ENCODE measurements around the gene RAD51B.

RAD51B gene

GRCh38 chr14:68312884-68313610 is 493.5 kb downstream of the RAD51B start:
- ATAC-seq (peak; percentile 94), DNase-seq (ENCODE audit: low spot score in 2 of 2) (no peak)
- Mint-ChIP-seq H3K4me3 (no peak overlapping the region), H3K27ac (no peak overlapping the region), H3K4me1 (peaks cover 23% of the 10 kb centered on the region), H3K9me3 (no peaks in the 10 kb centered on the region), H3K36me3 (peaks cover 5% of the 10 kb centered on the region)

GRCh38 chr14:68314642-68315041 is 495.1 kb downstream of the RAD51B start:
- Mint-ChIP-seq H3K27ac (no peak overlapping the region), H3K4me3 (no peak overlapping the region), H3K36me3 (peaks cover 5% of the 10 kb centered on the region), H3K9me3 (no peaks in the 10 kb centered on the region), H3K4me1 (peaks cover 18% of the 10 kb centered on the region)
- ATAC-seq (no peak), DNase-seq (ENCODE audit: low spot score in 2 of 2) (no peak)

GRCh38 chr14:68315081-68315480 is 495.5 kb downstream of the RAD51B start:
- Mint-ChIP-seq H3K9me3 (no peaks in the 10 kb centered on the region), H3K36me3 (peaks cover 5% of the 10 kb centered on the region), H3K4me3 (no peak overlapping the region), H3K27ac (no peak overlapping the region), H3K4me1 (peaks cover 18% of the 10 kb centered on the region)
- ATAC-seq (no peak), DNase-seq (ENCODE audit: low spot score in 2 of 2) (no peak)

GRCh38 chr14:68316078-68316868 is 496.7 kb downstream of the RAD51B start:
- Mint-ChIP-seq H3K9me3 (no peaks in the 10 kb centered on the region), H3K4me1 (peaks cover 24% of the 10 kb centered on the region)

GRCh38 chr14:68317239-68317638 is 497.7 kb downstream of the RAD51B start:
- Mint-ChIP-seq H3K36me3 (peaks cover 5% of the 10 kb centered on the region), H3K4me3 (no peak overlapping the region), H3K4me1 (peaks cover 24% of the 10 kb centered on the region), H3K9me3 (no peaks in the 10 kb centered on the region), H3K27ac (no peak overlapping the region)
- DNase-seq (ENCODE audit: low spot score in 2 of 2) (no peak), ATAC-seq (no peak)

More at GRCh38 chr14:68316078-68316868, 496.7 kb downstream of the RAD51B start:
- no peak for ATAC-seq
- Mint-ChIP-seq H3K36me3 (peaks cover 5% of the 10 kb centered on the region), H3K4me3 (no peak overlapping the region), H3K27ac (no peak overlapping the region)
- DNase-seq (ENCODE audit: low spot score in 2 of 2): no peak

GRCh38 chr14:68318828-68319227 is 499.2 kb downstream of the RAD51B start:
- no peak for ATAC-seq
- H3K27ac Mint-ChIP-seq: no peak overlapping the region

GRCh38 chr14:68320495-68320894 is 500.9 kb downstream of the RAD51B start:
- DNase-seq (ENCODE audit: low spot score in 2 of 2): no peak
- no peaks in the 10 kb centered on the region for H3K9me3 Mint-ChIP-seq
- no peak overlapping the region for H3K4me3 Mint-ChIP-seq
- peaks cover 12% of the 10 kb centered on the region for H3K4me1 Mint-ChIP-seq
- peak overlapping the region; percentile 13 for H3K27ac Mint-ChIP-seq
- peaks cover 5% of the 10 kb centered on the region for H3K36me3 Mint-ChIP-seq
- no peak for ATAC-seq

More at GRCh38 chr14:68318828-68319227, 499.2 kb downstream of the RAD51B start:
- Mint-ChIP-seq H3K36me3 (peaks cover 5% of the 10 kb centered on the region), H3K9me3 (no peaks in the 10 kb centered on the region), H3K4me1 (peaks cover 12% of the 10 kb centered on the region), H3K4me3 (no peak overlapping the region)
- no peak for DNase-seq (ENCODE audit: low spot score in 2 of 2)

GRCh38 chr14:68322940-68323620 is 503.5 kb downstream of the RAD51B start:
- DNase-seq (ENCODE audit: low spot score in 2 of 2) (no peak), ATAC-seq (no peak)
- no peaks in the 10 kb centered on the region for H3K9me3 Mint-ChIP-seq
- peaks cover 6% of the 10 kb centered on the region for H3K4me1 Mint-ChIP-seq
- no peak overlapping the region for H3K4me3 Mint-ChIP-seq
- H3K27ac Mint-ChIP-seq: peak overlapping the region; percentile 9
- no peaks in the 10 kb centered on the region for H3K36me3 Mint-ChIP-seq

GRCh38 chr14:68325267-68325807 is 505.8 kb downstream of the RAD51B start:
- Mint-ChIP-seq H3K27ac (no peak overlapping the region), H3K36me3 (no peaks in the 10 kb centered on the region), H3K4me3 (no peak overlapping the region), H3K9me3 (no peaks in the 10 kb centered on the region), H3K4me1 (peaks cover 6% of the 10 kb centered on the region)
- ATAC-seq (no peak), DNase-seq (ENCODE audit: low spot score in 2 of 2) (no peak)

- Mint-ChIP-seq H3K4me3 (no peak overlapping the region), H3K27ac (no peak overlapping the region), H3K9me3 (no peaks in the 10 kb centered on the region), H3K4me1 (no peaks in the 10 kb centered on the region), H3K36me3 (no peaks in the 10 kb centered on the region)
- ATAC-seq (no peak), DNase-seq (ENCODE audit: low spot score in 2 of 2) (no peak)
Observed at GRCh38 chr14:68327231-68327630, 507.7 kb downstream of the RAD51B start.

- no peaks in the 10 kb centered on the region for H3K36me3 Mint-ChIP-seq
- H3K27ac Mint-ChIP-seq: no peak overlapping the region
- H3K4me3 Mint-ChIP-seq: no peak overlapping the region
- H3K9me3 Mint-ChIP-seq: no peaks in the 10 kb centered on the region
- ATAC-seq (no peak), DNase-seq (ENCODE audit: low spot score in 2 of 2) (no peak)
- no peaks in the 10 kb centered on the region for H3K4me1 Mint-ChIP-seq
Observed at GRCh38 chr14:68328509-68328908, 508.9 kb downstream of the RAD51B start.

- H3K9me3 Mint-ChIP-seq: no peaks in the 10 kb centered on the region
- no peak overlapping the region for H3K4me3 Mint-ChIP-seq
- ATAC-seq: no peak
- DNase-seq (ENCODE audit: low spot score in 2 of 2): no peak
- no peaks in the 10 kb centered on the region for H3K4me1 Mint-ChIP-seq
- no peak overlapping the region for H3K27ac Mint-ChIP-seq
- H3K36me3 Mint-ChIP-seq: no peaks in the 10 kb centered on the region
Observed at GRCh38 chr14:68331426-68331825, 511.8 kb downstream of the RAD51B start.

GRCh38 chr14:68331991-68332390 is 512.4 kb downstream of the RAD51B start:
- Mint-ChIP-seq H3K9me3 (no peaks in the 10 kb centered on the region), H3K4me1 (no peaks in the 10 kb centered on the region), H3K27ac (no peak overlapping the region), H3K4me3 (no peak overlapping the region), H3K36me3 (no peaks in the 10 kb centered on the region)
- no peak for DNase-seq (ENCODE audit: low spot score in 2 of 2)
- ATAC-seq: no peak

GRCh38 chr14:68333262-68333661 is 513.7 kb downstream of the RAD51B start:
- Mint-ChIP-seq H3K4me3 (no peak overlapping the region), H3K27ac (no peak overlapping the region), H3K36me3 (no peaks in the 10 kb centered on the region), H3K9me3 (no peaks in the 10 kb centered on the region), H3K4me1 (no peaks in the 10 kb centered on the region)
- ATAC-seq (no peak), DNase-seq (ENCODE audit: low spot score in 2 of 2) (no peak)

- no peak for ATAC-seq
- Mint-ChIP-seq H3K4me1 (no peaks in the 10 kb centered on the region), H3K27ac (no peak overlapping the region)
Observed at GRCh38 chr14:68335312-68335711, 515.7 kb downstream of the RAD51B start.

More at GRCh38 chr14:68335312-68335711, 515.7 kb downstream of the RAD51B start:
- Mint-ChIP-seq H3K36me3 (no peaks in the 10 kb centered on the region), H3K4me3 (no peak overlapping the region), H3K9me3 (no peaks in the 10 kb centered on the region)
- no peak for DNase-seq (ENCODE audit: low spot score in 2 of 2)
